GM18951 (cell line): ENCODE data around the gene SP1.

Source experiments
- POLR2A ChIP-seq: IDR thresholded peaks from 4 replicates; pipeline ENCODE4 v1.6.1; 2011; ENCODE audit warnings: mild to moderate bottlenecking; ENCODE audit not compliant: insufficient read length, insufficient read depth; ENCODE audit errors: extremely low read depth
- in situ Hi-C: fragments of 300-500 bp; cut with MboI; formaldehyde crosslinking; loops from one replicate; pipeline ENCODE4 v1.12.0; 2022; ENCODE audit warnings: low sequenced_read_pairs, mixed read lengths, inconsistent platforms; ENCODE audit not compliant: unreplicated experiment

SP1 gene

GRCh38 chr12:53456654-53457366, 76.8 kb downstream of the SP1 start:
- TF ChIP-seq POLR2A: no peak
- in situ Hi-C loops: no loop called here

DNA sequence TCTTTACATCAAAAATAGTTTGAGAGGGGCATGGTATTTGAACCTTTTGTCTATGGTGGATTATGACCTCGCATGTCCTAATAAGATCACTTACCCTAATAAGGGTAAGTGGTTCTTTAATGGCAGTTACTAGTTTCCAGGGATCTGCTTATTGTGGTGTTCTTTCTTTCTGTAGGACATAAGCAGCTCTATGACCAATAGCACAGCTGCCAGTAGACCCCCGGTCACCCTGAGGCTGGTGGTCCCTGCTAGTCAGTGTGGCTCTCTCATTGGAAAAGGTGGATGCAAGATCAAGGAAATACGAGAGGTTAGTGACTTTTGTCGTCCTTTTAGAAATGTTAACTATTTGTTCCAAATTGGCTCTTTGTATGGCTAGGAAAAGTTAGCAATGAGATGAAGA, 79.1 kb downstream of the SP1 start:
- in situ Hi-C loops: no loop called here
- TF ChIP-seq POLR2A: no peak

DNA sequence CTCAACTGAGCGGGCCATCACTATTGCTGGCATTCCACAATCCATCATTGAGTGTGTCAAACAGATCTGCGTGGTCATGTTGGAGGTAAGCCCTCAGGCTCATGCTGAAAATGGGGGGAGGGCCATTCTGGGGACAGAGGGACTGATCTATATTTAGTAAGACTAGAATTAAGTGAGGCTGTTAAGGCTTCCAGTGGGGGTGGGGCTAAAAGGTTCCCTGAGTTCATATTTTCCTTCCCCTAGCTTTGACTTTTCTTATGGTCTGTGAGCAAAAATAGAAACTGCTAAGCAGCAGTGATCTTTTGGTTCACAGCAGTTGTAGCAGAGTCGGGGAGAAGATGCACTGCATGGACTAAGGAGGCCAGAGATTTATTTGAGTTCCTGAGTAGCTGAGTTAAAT, 81.1 kb downstream of the SP1 start:
- in situ Hi-C loops: no loop called here
- no peak for TF ChIP-seq POLR2A

DNA sequence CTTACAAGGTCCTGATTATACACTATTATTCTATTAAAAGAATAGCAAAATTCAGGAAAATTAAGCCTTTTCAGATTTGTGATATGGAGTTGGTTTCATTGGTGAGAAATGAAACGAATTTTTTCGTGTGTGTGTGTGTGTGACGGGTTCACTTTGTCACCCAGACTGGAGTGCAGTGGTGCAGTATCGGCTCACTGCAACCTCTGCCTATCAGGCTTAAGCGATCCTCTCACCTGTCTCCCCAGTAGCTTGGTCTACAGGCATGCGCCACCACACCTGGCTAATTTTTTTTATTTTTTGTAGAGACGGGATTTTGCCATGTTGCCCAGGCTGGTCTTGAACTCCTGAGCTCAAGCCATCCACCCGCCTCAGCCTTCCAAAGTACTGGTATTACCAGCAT, 81.6 kb downstream of the SP1 start:
- in situ Hi-C loops: no loop called here

DNA sequence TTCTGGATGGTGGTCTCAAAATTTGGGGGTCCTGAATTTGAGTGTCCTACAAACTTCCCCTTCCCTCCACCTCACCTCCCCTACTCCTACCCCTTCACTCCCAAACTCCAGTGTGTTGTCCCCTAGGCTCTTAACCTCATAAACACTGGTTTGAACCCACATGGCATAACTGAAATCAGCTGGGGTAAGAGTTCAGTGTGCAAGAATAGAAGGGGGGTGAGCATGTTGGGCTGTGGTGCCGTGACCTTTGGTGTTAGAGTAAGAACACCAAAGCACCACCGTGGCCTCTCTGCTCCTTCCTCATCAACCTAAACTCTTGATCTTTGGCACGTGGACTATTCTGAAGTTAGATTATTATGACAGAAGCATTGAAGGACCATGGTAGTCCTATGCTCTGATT, 83.0 kb downstream of the SP1 start:
- in situ Hi-C loops: no loop called here

More for the DNA sequence above, 81.6 kb downstream of the SP1 start:
- no peak for TF ChIP-seq POLR2A

DNA sequence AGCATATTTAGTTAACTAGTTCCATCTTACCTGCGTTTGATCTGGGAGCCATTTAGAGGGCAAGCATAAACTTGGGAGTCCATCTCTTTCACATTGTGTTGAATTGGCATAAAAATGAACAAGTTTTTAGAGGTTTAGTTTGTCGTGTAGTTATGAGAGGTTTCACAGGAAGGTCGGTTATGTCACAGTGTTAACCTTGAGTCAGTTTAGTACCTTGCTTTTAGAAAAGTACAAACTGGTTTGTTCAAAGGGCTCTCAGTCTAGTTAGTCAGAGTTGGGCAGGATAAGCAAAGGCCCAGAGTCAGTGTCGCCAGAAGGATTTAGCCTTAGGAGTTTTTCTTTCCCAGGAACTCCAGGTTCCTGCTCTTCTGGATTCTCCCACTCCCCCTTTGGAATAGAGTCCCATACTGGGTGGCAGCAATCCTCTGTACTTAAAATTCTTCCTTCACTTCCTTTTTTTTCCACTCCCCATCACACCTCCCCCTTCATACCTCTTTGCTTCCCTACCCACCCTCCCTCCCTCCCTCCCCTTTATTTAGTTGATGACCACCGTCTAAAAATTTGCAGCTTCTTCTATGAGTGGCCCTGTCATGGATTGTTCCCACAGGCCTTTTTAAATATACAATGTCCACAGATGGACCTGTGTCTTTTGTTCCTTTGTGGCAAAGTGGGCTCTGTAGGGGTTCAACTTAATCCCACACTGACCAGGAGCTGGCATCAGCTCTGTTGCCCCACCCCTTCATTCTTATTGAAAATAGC, 84.0 kb downstream of the SP1 start:
- in situ Hi-C loops: no loop called here
- no peak for TF ChIP-seq POLR2A

More for the DNA sequence above, 83.0 kb downstream of the SP1 start:
- no peak for TF ChIP-seq POLR2A

DNA sequence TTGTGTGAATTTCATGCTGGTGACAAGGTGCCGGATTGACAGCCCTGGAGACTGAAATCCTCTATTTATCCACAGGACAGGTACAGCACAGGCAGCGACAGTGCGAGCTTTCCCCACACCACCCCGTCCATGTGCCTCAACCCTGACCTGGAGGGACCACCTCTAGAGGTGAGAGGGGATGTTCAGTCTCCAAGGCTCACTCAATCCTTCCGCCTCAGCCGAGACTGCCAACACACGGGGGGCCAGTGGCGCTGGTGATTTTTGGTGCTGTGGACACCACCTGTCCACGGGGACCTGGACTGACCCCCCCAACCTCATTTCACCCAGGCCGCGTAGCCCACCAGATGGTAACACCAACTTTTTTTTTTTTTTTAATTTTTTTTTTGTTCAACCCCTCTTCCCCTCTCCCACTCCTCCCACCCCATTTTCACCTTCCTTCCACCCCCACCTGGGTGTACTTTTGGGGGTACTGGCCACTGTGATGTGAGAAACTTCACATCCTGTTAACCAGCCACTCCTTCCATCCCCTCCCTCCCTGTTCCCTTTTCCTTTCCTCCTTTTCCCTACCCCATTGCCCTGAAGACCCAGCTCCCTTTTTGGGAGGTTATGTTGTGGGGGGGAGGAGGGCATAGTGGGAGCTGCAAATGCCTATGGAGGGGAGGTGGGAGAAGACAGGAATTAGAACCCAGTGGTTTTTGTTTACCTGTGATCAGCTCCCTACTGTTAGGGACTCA, 84.9 kb downstream of the SP1 start:
- in situ Hi-C loops: no loop called here
- no peak for TF ChIP-seq POLR2A

- in situ Hi-C loops: no loop called here
These were observed 85.7 kb downstream of the SP1 start for GRCh38 chr12:53465679-53466078.

More at GRCh38 chr12:53465679-53466078, 85.7 kb downstream of the SP1 start:
- no peak for TF ChIP-seq POLR2A
